Nephron (organoid): Measurements from ENCODE around the gene AGR2.

ENCODE experiments used
- H3K27ac Mint-ChIP-seq, 3 experiments: 2 replicates each; pipeline ENCODE4 v1.8.0; 2020; ENCODE audit warnings: mixed read lengths in 3 of 3, mild to moderate bottlenecking in 2 of 3, moderate library complexity in 1 of 3
- H3K27me3 Mint-ChIP-seq: 2 replicates; pipeline ENCODE4 v1.8.0; 2021; ENCODE audit warnings: low read depth, mild to moderate bottlenecking, moderate library complexity, mixed read lengths
- H3K36me3 Mint-ChIP-seq: 2 replicates; pipeline ENCODE4 v1.8.0; 2020; ENCODE audit warnings: low read depth, mixed read lengths
- H3K4me1 Mint-ChIP-seq: 2 replicates; pipeline ENCODE4 v1.8.0; 2020; ENCODE audit warnings: mixed read lengths
- H3K4me3 Mint-ChIP-seq, 3 experiments: 2 replicates each; pipeline ENCODE4 v1.8.0; 2020; ENCODE audit warnings: mild to moderate bottlenecking in 3 of 3, mixed read lengths in 3 of 3, moderate library complexity in 2 of 3
- H3K9me3 Mint-ChIP-seq: 2 replicates; pipeline ENCODE4 v1.8.0; 2020; ENCODE audit warnings: mixed read lengths
- TF ChIP-seq, protein P1 (sequence below), 3 experiments: fragments of 200-600 bp; sonication (generic); IDR thresholded peaks; one replicate each; pipeline ENCODE4 v1.5.0; 2021; ENCODE audit warnings: antibody characterized with exemption in 3 of 3; ENCODE audit not compliant: unreplicated experiment in 3 of 3

Gene AGR2

DNA sequence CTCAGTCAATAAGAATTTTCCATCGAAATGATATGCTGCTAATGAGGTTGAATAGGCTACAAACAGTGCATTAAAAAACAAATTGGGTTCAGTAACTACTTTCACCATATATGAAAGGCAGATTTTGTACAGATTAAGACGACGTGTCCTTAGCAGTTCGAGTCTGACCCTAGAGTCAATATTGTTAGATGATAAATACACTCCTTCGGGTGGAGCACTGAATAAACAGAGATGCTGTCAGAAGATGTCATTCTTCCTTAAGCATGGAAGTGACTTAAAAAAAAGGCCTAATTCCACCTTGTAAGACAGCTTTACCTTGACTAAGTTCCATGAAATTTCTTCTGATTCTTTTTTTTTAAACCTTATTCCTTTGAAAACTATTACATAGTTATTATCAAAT is 5.8 kb upstream of the AGR2 start:
- H3K4me3 Mint-ChIP-seq, result no peak overlapping the region
- peaks cover 5% of the 10 kb centered on the region for H3K4me1 Mint-ChIP-seq
- H3K36me3 Mint-ChIP-seq, result no peaks in the 10 kb centered on the region
- no peak overlapping the region for H3K27ac Mint-ChIP-seq
- H3K27me3 Mint-ChIP-seq, result no peaks in the 10 kb centered on the region
- TF ChIP-seq, protein P1, sequence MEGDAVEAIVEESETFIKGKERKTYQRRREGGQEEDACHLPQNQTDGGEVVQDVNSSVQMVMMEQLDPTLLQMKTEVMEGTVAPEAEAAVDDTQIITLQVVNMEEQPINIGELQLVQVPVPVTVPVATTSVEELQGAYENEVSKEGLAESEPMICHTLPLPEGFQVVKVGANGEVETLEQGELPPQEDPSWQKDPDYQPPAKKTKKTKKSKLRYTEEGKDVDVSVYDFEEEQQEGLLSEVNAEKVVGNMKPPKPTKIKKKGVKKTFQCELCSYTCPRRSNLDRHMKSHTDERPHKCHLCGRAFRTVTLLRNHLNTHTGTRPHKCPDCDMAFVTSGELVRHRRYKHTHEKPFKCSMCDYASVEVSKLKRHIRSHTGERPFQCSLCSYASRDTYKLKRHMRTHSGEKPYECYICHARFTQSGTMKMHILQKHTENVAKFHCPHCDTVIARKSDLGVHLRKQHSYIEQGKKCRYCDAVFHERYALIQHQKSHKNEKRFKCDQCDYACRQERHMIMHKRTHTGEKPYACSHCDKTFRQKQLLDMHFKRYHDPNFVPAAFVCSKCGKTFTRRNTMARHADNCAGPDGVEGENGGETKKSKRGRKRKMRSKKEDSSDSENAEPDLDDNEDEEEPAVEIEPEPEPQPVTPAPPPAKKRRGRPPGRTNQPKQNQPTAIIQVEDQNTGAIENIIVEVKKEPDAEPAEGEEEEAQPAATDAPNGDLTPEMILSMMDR (IDR thresholded peaks at IDR 0.05; ENCODE audit: unreplicated experiment in 3 of 3), result no peak
- H3K9me3 Mint-ChIP-seq, result no peaks in the 10 kb centered on the region

DNA sequence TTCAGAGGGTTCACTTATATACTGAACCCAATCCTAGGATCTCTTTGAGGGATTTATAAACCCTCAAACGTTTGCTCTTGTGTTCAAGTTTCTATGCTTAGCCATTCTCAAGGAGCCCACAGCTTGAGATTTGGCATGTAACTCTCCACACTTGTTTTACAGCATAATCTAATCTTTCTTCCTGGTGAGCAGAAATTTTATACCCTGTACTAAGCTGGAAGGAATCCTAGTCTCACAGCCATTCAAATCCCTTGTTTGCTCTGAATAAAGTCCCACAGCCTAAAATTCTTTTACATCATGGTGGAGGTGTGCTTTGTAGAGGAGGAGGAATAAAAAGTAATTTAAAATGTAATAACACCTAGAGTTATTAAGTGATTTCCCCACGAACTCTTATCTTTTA is 5.3 kb upstream of the AGR2 start:
- H3K27ac Mint-ChIP-seq, result no peak overlapping the region
- no peaks in the 10 kb centered on the region for H3K9me3 Mint-ChIP-seq
- peaks cover 5% of the 10 kb centered on the region for H3K4me1 Mint-ChIP-seq
- TF ChIP-seq, protein P1 (IDR thresholded peaks at IDR 0.05; ENCODE audit: unreplicated experiment in 3 of 3), result no peak
- H3K4me3 Mint-ChIP-seq, result no peak overlapping the region
- H3K36me3 Mint-ChIP-seq, result no peaks in the 10 kb centered on the region
- H3K27me3 Mint-ChIP-seq, result peaks cover 3% of the 10 kb centered on the region

DNA sequence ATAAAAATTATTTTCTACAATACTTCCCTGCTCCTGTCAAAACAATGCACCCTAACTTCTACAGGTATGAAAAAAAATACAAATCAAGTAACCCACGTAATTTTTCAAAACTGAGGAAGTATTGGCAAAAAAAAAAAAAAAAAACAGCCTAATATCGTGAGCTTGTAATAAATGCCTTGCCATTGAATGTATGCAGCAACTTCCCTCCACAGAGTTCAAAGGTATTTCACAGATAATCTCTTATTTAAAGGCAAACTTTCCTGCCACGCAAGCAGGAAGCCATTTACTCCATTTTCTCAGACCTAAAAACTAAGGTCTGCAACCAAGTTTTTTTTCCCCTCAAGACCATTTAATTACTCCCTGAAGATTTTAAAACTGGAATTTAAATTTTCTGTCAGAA is 642 bp upstream of the AGR2 start:
- Mint-ChIP-seq H3K36me3 (no peaks in the 10 kb centered on the region), H3K4me1 (peaks cover 8% of the 10 kb centered on the region)

DNA sequence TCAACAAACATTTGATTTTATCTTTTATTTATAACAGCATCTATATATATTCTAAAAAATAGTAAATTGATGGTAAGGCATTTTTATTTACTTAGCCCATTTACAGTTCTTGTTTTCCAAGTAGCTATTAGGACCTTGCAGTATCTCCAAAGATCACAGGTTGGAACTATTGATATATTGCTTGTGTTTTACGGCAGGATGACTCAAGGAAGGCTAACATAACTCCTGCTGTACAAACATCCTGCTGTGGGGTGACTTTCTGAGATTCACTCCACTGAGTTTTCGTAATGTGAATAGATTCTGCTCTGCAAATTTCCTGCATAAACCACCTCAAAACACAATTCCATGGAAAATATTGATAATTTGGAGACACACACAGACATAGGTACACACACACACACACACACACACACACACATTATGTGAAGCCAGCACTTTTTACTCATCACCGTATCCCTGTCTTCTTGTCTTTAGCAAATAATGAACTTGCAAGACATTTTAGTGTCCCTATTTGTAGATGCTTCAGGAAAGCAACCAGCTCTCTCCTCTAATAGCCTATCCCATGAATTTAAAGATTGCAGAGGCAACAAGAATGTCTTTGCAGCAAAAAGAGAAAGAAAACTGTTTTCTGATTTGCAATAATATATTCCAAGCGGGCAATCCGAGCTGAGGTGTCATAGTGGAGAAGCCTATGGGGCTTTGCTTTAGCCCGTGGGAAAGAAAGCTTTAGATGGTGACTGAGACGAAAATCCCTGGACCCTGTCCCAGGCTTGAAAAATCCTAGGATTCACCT is 722 bp downstream of the AGR2 start:
- H3K27ac Mint-ChIP-seq, result peak overlapping the region in 1 of 3 experiments; percentile 39

More for the DNA sequence above, 642 bp upstream of the AGR2 start:
- TF ChIP-seq, protein P1 (IDR thresholded peaks at IDR 0.05; ENCODE audit: unreplicated experiment in 3 of 3), result no peak
- Mint-ChIP-seq H3K9me3 (no peaks in the 10 kb centered on the region), H3K4me3 (no peak overlapping the region), H3K27me3 (peaks cover 3% of the 10 kb centered on the region), H3K27ac (no peak overlapping the region)

DNA sequence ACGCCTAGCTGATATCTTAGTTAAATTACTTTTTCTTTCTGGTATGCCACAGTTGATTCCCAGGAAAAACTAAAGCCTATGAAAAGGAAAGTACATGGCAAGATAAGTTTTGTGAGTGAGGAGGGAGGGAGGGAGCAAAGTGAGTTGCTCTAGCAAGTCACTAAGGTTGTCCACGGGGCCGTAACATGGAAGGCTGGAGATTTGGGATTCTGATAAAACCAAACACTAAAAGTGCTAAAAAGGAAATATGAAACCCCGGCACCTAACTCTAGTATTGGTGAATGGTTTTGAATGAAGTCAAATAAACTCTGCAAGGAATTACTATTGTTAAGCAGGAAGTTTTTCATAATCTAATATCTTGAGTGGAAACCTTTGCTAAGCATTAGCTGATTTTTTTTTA is 1.7 kb downstream of the AGR2 start:
- Mint-ChIP-seq H3K9me3 (no peaks in the 10 kb centered on the region), H3K27ac (no peak overlapping the region), H3K36me3 (no peaks in the 10 kb centered on the region), H3K27me3 (peaks cover 3% of the 10 kb centered on the region), H3K4me3 (no peak overlapping the region), H3K4me1 (peaks cover 3% of the 10 kb centered on the region)
- TF ChIP-seq, protein P1 (IDR thresholded peaks at IDR 0.05; ENCODE audit: unreplicated experiment in 3 of 3), result no peak

More for the DNA sequence above, 722 bp downstream of the AGR2 start:
- Mint-ChIP-seq H3K36me3 (no peaks in the 10 kb centered on the region), H3K27me3 (peaks cover 3% of the 10 kb centered on the region), H3K9me3 (no peaks in the 10 kb centered on the region), H3K4me1 (peaks cover 3% of the 10 kb centered on the region), H3K4me3 (no peak overlapping the region)
- TF ChIP-seq, protein P1 (IDR thresholded peaks at IDR 0.05; ENCODE audit: unreplicated experiment in 3 of 3), result no peak

DNA sequence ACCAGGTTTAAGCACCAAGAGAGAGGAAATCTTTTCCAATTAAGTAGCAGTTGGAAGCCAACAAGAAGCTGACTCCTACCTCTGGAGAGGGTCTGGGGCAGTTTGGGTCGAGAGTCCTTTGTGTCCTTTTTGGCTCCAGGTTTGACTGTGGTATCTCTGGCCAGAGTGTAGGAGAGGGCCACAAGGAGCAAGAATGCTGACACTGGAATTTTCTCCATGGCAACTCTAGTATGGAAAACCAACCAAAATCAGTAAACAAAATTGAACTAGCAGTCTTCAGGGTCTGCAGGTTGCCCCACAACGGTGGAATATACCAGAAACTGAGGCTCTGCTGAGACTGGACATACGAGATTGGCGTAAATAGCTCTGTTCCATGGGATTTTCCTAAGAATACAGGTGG is 3.2 kb downstream of the AGR2 start:
- no peaks in the 10 kb centered on the region for H3K36me3 Mint-ChIP-seq
- no peak overlapping the region for H3K27ac Mint-ChIP-seq
- peaks cover 3% of the 10 kb centered on the region for H3K4me1 Mint-ChIP-seq
- H3K9me3 Mint-ChIP-seq, result no peaks in the 10 kb centered on the region
- peaks cover 3% of the 10 kb centered on the region for H3K27me3 Mint-ChIP-seq
- TF ChIP-seq, protein P1 (IDR thresholded peaks at IDR 0.05; ENCODE audit: unreplicated experiment in 3 of 3), result no peak
- H3K4me3 Mint-ChIP-seq, result no peak overlapping the region
